HCT116 (cell line): ENCODE results near the gene DPP10. TPM values are rescaled to one million over a fixed set of nuclear protein-coding genes. Genes with fewer than 3 reads are reported as not detected.

Source experiments
- ATAC-seq: fragments of 200-7000 bp; cut with Tn5 transposase; 2 replicates; pipeline ENCODE4 v1.9.1; 2020; ENCODE audit warnings: mild to moderate bottlenecking, moderate library complexity
- BruUV-seq: library from RNA; stranded (reverse); fragments of 400-500 nt; replicated peaks from 2 replicates; lab custom pipeline; 2021; lab: Mats Ljungman, UMichigan
- CTCF ChIA-PET: fragments of 300-600 bp; sonication (Branson Sonifier 250); formaldehyde crosslinking; loops from one replicate; lab custom pipeline; 2021; ENCODE audit warnings: antibody characterized with exemption; lab: Charles Lee
- POLR2A ChIA-PET: fragments of 300-600, 350-600 bp; sonication (Branson Sonifier 250); formaldehyde crosslinking; loops from one replicate; lab custom pipeline; 2021; ENCODE audit warnings: antibody characterized with exemption; lab: Charles Lee
- RAD21 ChIA-PET, 2 experiments: fragments of 300-600 bp; sonication (Branson Sonifier 250); formaldehyde crosslinking; loops; one replicate each; lab custom pipeline; 2023; ENCODE audit warnings: low total read pairs in 2 of 2; ENCODE audit not compliant: uncharacterized antibody in 2 of 2, unreplicated experiment in 2 of 2, low non-redundant PET in 1 of 2; lab: Charles Lee
- DNase-seq: peaks from one replicate; pipeline ENCODE4 v3.0.0-alpha.2; 2010; ENCODE audit warnings: low read depth, low spot score
- H2AFZ ChIP-seq: fragments of 200-600 bp; shearing (Covaris generic), sonication (generic); 2 replicates; pipeline ENCODE4 v1.6.1; 2017; ENCODE audit warnings: low read depth, mixed run types, mixed read lengths, antibody characterized with exemption, low read length; ENCODE audit not compliant: poor library complexity, severe bottlenecking
- H3K27ac ChIP-seq: 2 replicates; pipeline ENCODE4 v1.5.1; 2012; ENCODE audit warnings: low read depth, low read length
- H3K27me3 ChIP-seq: fragments of 200-600 bp; sonication (generic); 2 replicates; pipeline ENCODE4 v1.6.1; 2016; ENCODE audit warnings: mixed run types, low read length, mixed read lengths; ENCODE audit not compliant: insufficient read depth
- H3K36me3 ChIP-seq, 2 experiments: fragments of 200-500 bp in 1 of 2; fragments of 200-600 bp in 1 of 2; sonication (Bioruptor generic) in 1 of 2; sonication (generic) in 1 of 2; 2 replicates each; pipeline versions ENCODE4 v1.5.1 to v1.6.1; 2014 to 2016; ENCODE audit warnings: low read length in 2 of 2, inconsistent platforms in 1 of 2, mixed read lengths in 1 of 2, mixed run types in 1 of 2; ENCODE audit not compliant: insufficient read depth in 2 of 2, control insufficient read depth in 1 of 2
- H3K4me1 ChIP-seq, 2 experiments: fragments of 200-600 bp in 1 of 2; sonication (generic) in 1 of 2; 2 replicates each; pipeline versions ENCODE4 v1.5.1 to v1.6.1; 2012 to 2017; ENCODE audit warnings: low read length in 2 of 2, inconsistent platforms in 1 of 2, mild to moderate bottlenecking in 1 of 2, mixed read lengths in 1 of 2, mixed run types in 1 of 2, moderate library complexity in 1 of 2; ENCODE audit not compliant: insufficient read depth in 2 of 2, control insufficient read depth in 1 of 2
- H3K4me2 ChIP-seq: fragments of 200-600 bp; sonication (generic); 2 replicates; pipeline ENCODE4 v1.6.1; 2017; ENCODE audit warnings: mixed run types, low read length, mixed read lengths
- H3K4me3 ChIP-seq, 2 experiments: fragments of 200-600 bp in 1 of 2; sonication (generic) in 1 of 2; replicated peaks in 1 of 2; 2 replicates each; pipeline ENCODE4 v1.5.1; 2011 to 2016; ENCODE audit warnings: low read length in 2 of 2, control low read depth in 1 of 2, low read depth in 1 of 2, mild to moderate bottlenecking in 1 of 2, mixed read lengths in 1 of 2, mixed run types in 1 of 2
- H3K79me2 ChIP-seq: fragments of 200-600 bp; sonication (generic); 2 replicates; pipeline ENCODE4 v1.6.1; 2017; ENCODE audit warnings: mild to moderate bottlenecking, mixed run types, low read length, moderate library complexity, mixed read lengths; ENCODE audit not compliant: insufficient read depth
- H3K9ac ChIP-seq: fragments of 200-600 bp; sonication (generic); 2 replicates; pipeline ENCODE4 v1.6.1; 2016; ENCODE audit warnings: low read length, mixed read lengths
- H3K9me2 ChIP-seq: fragments of 200-600 bp; sonication (generic), shearing (Covaris generic); 2 replicates; pipeline ENCODE4 v1.6.1; 2017; ENCODE audit warnings: mixed run types, mild to moderate bottlenecking, moderate library complexity; ENCODE audit not compliant: insufficient read depth
- H3K9me3 ChIP-seq, 2 experiments: fragments of 200-500 bp in 1 of 2; fragments of 200-600 bp in 1 of 2; sonication (Bioruptor generic) in 1 of 2; sonication (generic) in 1 of 2; 2 replicates each; pipeline ENCODE4 v1.6.1; 2014 to 2017; ENCODE audit warnings: low read length in 2 of 2, mixed read lengths in 2 of 2, inconsistent platforms in 1 of 2, low read depth in 1 of 2, mild to moderate bottlenecking in 1 of 2, mixed run types in 1 of 2, moderate library complexity in 1 of 2; ENCODE audit not compliant: control insufficient read depth in 1 of 2, insufficient read depth in 1 of 2
- H4K20me1 ChIP-seq: fragments of 200-600 bp; sonication (generic), shearing (Covaris generic); 2 replicates; pipeline ENCODE4 v1.6.1; 2017; ENCODE audit warnings: mixed run types, mild to moderate bottlenecking, moderate library complexity; ENCODE audit not compliant: insufficient read depth
- CBX3 ChIP-seq: IDR thresholded peaks from 2 replicates; pipeline ENCODE4 v1.6.1; 2012; ENCODE audit warnings: low read depth
- CEBPB ChIP-seq: IDR thresholded peaks from 2 replicates; pipeline ENCODE4 v1.6.1; 2012; ENCODE audit warnings: low read depth
- POLR2A ChIP-seq: IDR thresholded peaks from 2 replicates; pipeline ENCODE4 v1.7.0; 2011; ENCODE audit warnings: borderline replicate concordance; ENCODE audit not compliant: insufficient read depth, insufficient read length; ENCODE audit errors: extremely low read depth
- POLR2AphosphoS5 ChIP-seq: IDR thresholded peaks from 2 replicates; pipeline ENCODE4 v1.6.1; 2011; ENCODE audit warnings: mild to moderate bottlenecking, low read depth, low read length, moderate library complexity
- RAD21 ChIP-seq: IDR thresholded peaks from 2 replicates; pipeline ENCODE4 v1.6.1; 2012; ENCODE audit warnings: low read depth, mild to moderate bottlenecking
- SP1 ChIP-seq: IDR thresholded peaks from 2 replicates; pipeline ENCODE4 v1.6.1; 2012; ENCODE audit warnings: low read depth
- SRF ChIP-seq: IDR thresholded peaks from 2 replicates; pipeline ENCODE4 v1.6.1; 2012; ENCODE audit warnings: low read depth
- TCF7L2 ChIP-seq: IDR thresholded peaks from 2 replicates; pipeline ENCODE4 v1.7.0; 2011; ENCODE audit warnings: borderline replicate concordance, inconsistent platforms; ENCODE audit not compliant: insufficient read depth, insufficient read length; ENCODE audit errors: extremely low read depth
- YY1 ChIP-seq: IDR thresholded peaks from 2 replicates; pipeline ENCODE4 v1.6.1; 2011; ENCODE audit warnings: low read length, low read depth, moderate library complexity, mild to moderate bottlenecking; ENCODE audit not compliant: insufficient replicate concordance; ENCODE audit errors: extremely low read depth
- ZFX ChIP-seq: fragments of 450-650 bp; IDR thresholded peaks from 2 replicates; pipeline ENCODE4 v1.6.1; 2017
- intact Hi-C: fragments of 100-400 bp; cut with micrococcal nuclease; formaldehyde crosslinking; loops from 2 replicates; pipeline ENCODE4 v1.10.0; 2022
- total RNA-seq: library from RNA; stranded (reverse); gene quantifications from one replicate; pipeline ENCODE4 v1.2.1, GENCODE V29; 2021; ENCODE audit not compliant: unreplicated experiment
- TF ChIP-seq, protein P1 (sequence below): IDR thresholded peaks from 2 replicates; pipeline ENCODE4 v1.6.1; 2012; ENCODE audit warnings: low read depth
- TF ChIP-seq, protein P2 (sequence below): IDR thresholded peaks from 2 replicates; pipeline ENCODE4 v1.6.1; 2012

The DPP10 gene
- total RNA-seq, 1 experiment from 2014 or later: not detected

- ATAC-seq: no peak
- Histone ChIP-seq H3K9me2 (no peaks in the 10 kb centered on the region), H3K4me2 (no peak overlapping the region), H3K79me2 (no peaks in the 10 kb centered on the region), H3K27ac (no peak overlapping the region), H3K9ac (no peak overlapping the region), H2AFZ (no peak overlapping the region), H3K4me1 (no peaks in the 10 kb centered on the region), H3K4me3 (no peak overlapping the region), H3K27me3 (no peaks in the 10 kb centered on the region), H3K9me3 (peaks cover 0 to 24% of the 10 kb centered on the region in 2 experiments; a peak in 2 of 4 replicates), H3K36me3 (no peaks in the 10 kb centered on the region), H4K20me1 (no peaks in the 10 kb centered on the region)
- ChIA-PET RAD21 (no interaction called here), POLR2A (no interaction called here), CTCF (no interaction called here)
- TF ChIP-seq ZFX (no peak), CEBPB (no peak), YY1 (no peak), SRF (no peak)
- TF ChIP-seq, protein P1, sequence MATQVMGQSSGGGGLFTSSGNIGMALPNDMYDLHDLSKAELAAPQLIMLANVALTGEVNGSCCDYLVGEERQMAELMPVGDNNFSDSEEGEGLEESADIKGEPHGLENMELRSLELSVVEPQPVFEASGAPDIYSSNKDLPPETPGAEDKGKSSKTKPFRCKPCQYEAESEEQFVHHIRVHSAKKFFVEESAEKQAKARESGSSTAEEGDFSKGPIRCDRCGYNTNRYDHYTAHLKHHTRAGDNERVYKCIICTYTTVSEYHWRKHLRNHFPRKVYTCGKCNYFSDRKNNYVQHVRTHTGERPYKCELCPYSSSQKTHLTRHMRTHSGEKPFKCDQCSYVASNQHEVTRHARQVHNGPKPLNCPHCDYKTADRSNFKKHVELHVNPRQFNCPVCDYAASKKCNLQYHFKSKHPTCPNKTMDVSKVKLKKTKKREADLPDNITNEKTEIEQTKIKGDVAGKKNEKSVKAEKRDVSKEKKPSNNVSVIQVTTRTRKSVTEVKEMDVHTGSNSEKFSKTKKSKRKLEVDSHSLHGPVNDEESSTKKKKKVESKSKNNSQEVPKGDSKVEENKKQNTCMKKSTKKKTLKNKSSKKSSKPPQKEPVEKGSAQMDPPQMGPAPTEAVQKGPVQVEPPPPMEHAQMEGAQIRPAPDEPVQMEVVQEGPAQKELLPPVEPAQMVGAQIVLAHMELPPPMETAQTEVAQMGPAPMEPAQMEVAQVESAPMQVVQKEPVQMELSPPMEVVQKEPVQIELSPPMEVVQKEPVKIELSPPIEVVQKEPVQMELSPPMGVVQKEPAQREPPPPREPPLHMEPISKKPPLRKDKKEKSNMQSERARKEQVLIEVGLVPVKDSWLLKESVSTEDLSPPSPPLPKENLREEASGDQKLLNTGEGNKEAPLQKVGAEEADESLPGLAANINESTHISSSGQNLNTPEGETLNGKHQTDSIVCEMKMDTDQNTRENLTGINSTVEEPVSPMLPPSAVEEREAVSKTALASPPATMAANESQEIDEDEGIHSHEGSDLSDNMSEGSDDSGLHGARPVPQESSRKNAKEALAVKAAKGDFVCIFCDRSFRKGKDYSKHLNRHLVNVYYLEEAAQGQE: no peak
- no TSS peak for BruUV-seq
- no peak for DNase-seq
- intact Hi-C loops: no loop called here
These were observed 167.4 kb downstream of the DPP10 start for GRCh38 chr2:114609801-114610200.

DNA sequence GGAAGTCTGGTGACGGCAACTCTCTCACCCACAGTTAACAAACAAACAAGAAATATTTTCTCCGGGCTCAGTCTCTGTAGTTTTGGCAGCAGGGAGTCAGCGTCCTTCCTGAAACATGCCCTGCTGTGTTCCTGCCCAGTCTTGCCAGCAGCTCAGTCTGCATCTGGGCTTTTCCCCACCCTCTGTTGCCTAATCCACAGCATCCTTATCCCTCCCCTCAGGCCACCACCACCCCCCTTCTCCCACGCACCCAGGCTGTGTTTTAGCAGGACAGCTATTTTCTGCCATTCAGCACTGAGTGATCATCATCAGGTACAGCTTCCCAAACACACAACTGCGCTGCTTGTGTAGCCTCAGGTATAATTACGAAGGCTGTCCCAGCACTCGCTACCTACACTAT is 168.2 kb downstream of the DPP10 start:
- no peaks in the 10 kb centered on the region for H3K27me3 ChIP-seq
- ATAC-seq (no peak), DNase-seq (no peak)
- RAD21 ChIA-PET: no interaction called here
- intact Hi-C loops: no loop called here
- H3K4me3 ChIP-seq: no peak overlapping the region
- H4K20me1 ChIP-seq: no peaks in the 10 kb centered on the region
- no peaks in the 10 kb centered on the region for H3K36me3 ChIP-seq
- H2AFZ ChIP-seq: no peak overlapping the region
- no peaks in the 10 kb centered on the region for H3K4me1 ChIP-seq
- H3K27ac ChIP-seq: no peak overlapping the region
- no peaks in the 10 kb centered on the region for H3K79me2 ChIP-seq
- POLR2A ChIA-PET: no interaction called here
- H3K4me2 ChIP-seq: no peak overlapping the region
- no peak overlapping the region for H3K9ac ChIP-seq
- CTCF ChIA-PET: no interaction called here
- TF ChIP-seq, protein P2, sequence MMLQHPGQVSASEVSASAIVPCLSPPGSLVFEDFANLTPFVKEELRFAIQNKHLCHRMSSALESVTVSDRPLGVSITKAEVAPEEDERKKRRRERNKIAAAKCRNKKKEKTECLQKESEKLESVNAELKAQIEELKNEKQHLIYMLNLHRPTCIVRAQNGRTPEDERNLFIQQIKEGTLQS: no peak
- TF ChIP-seq POLR2A (no peak), SP1 (no peak), POLR2AphosphoS5 (no peak), CBX3 (no peak), TCF7L2 (no peak), RAD21 (no peak)
- H3K9me2 ChIP-seq: no peaks in the 10 kb centered on the region
- peaks cover 0 to 27% of the 10 kb centered on the region in 2 experiments; a peak in 2 of 4 replicates for H3K9me3 ChIP-seq
- no TSS peak for BruUV-seq
